ENCODE measurements around the gene NOL9. TPM values are rescaled to one million over a fixed set of nuclear protein-coding genes. Genes with fewer than 3 reads are reported as not detected.
A peak's percentile ranks its signal among the peaks of the same experiment; 100 is the strongest.

NOL9 gene
- total and polyA plus RNA-seq, 9 of the 15 experiments (the other 6 are each of a cell fraction or from before 2014, with no cell fraction given) = 5.6 to 76.5 (median 47.3) TPM

DNA sequence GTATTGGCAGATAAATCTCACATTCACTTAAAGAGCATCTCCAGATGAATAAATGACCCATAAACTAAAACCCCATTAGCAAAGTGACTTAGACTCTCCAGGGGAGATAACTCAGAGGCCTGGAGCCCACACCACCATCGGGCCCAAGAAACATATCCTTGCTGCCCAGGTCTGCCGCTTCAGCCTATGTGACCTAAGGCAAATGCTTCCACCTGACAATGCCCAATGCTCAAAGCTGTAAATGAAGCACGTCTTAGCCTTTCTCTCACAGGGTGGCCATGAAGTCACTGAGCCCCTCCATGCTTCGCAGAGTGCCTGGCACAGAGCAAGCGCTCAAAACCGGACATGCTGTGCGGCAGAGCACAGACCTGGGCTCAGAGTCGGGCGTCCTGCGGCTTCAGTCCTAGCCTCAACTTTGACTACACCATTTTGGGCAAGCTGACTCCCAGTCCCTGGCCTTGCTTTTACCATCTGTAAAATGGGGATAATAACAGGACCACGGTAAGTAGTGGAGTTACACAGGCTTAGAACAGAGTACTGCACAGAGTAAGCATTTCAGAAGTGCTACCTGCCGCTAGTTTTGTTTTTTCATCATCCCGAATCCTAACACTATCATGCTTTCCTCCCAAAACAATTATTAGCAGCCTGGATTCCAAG is 23.7 kb downstream of the NOL9 start (continued):
- TF ChIP-seq RBM25 (IDR thresholded peaks at IDR 0.05; ENCODE audit: low read depth, low read length, severe bottlenecking) = peak; percentile 79

GRCh38 chr1:6528492-6528891 is 25.8 kb downstream of the NOL9 start:
- Histone ChIP-seq H3K27me3 (ENCODE audit: control insufficient read depth in 2 of 2, insufficient read depth in 2 of 2, low read length in 2 of 2) (no peaks in the 10 kb centered on the region), H3K27ac (ENCODE audit: extremely low read depth, low read depth, low read length) (no peak overlapping the region), H3K4me3 (no peak overlapping the region), H3K4me2 (ENCODE audit: insufficient read depth, low read length) (no peak overlapping the region), H3K4me1 (replicated peaks in 1 of 2; ENCODE audit: control insufficient read depth in 2 of 2, insufficient read depth in 2 of 2, low read length in 2 of 2) (no peaks in the 10 kb centered on the region), H3K36me3 (ENCODE audit: control insufficient read depth, insufficient read depth, low read length) (peaks cover 88% of the 10 kb centered on the region), H3K9me1 (ENCODE audit: control insufficient read depth, insufficient read depth, low read length) (no peaks in the 10 kb centered on the region), H3K9ac (ENCODE audit: insufficient read depth in 1 of 2, low read depth in 2 of 2, low read length in 2 of 2) (no peak overlapping the region), H2AFZ (ENCODE audit: low read depth, low read length) (no peak overlapping the region), H3K79me2 (ENCODE audit: control insufficient read depth, insufficient read depth, low read length) (no peaks in the 10 kb centered on the region), H3K9me3 (replicated peaks; ENCODE audit: control insufficient read depth, insufficient read depth, low read depth, low read length) (no peaks in the 10 kb centered on the region), H4K20me1 (replicated peaks; ENCODE audit: control insufficient read depth, insufficient read depth, low read length) (peaks cover 23% of the 10 kb centered on the region)
- in situ Hi-C loops (cut with MboI) (no loop called here), intact Hi-C loops (cut with micrococcal nuclease) (no loop called here)
- TF ChIP-seq NEUROD1 (IDR thresholded peaks at IDR 0.05; ENCODE audit: borderline replicate concordance, low read depth, low read length, partially characterized antibody) (no peak), SETDB1 (IDR thresholded peaks at IDR 0.05; ENCODE audit: low read length) (no peak), ZNF212 (CRISPR knock-in tag; IDR thresholded peaks at IDR 0.05) (no peak), RB1 (IDR thresholded peaks at IDR 0.05; ENCODE audit: low read depth) (no peak), BHLHE40 (IDR thresholded peaks at IDR 0.05; ENCODE audit: low read length) (no peak), ILK (tag; IDR thresholded peaks at IDR 0.05; ENCODE audit: borderline replicate concordance, low read depth) (no peak), GATA2 (CRISPR knock-in tag; IDR thresholded peaks at IDR 0.05) (no peak), GTF2B (IDR thresholded peaks at IDR 0.05; ENCODE audit: extremely low read depth, insufficient read length) (no peak)
- TF ChIP-seq, protein P1, sequence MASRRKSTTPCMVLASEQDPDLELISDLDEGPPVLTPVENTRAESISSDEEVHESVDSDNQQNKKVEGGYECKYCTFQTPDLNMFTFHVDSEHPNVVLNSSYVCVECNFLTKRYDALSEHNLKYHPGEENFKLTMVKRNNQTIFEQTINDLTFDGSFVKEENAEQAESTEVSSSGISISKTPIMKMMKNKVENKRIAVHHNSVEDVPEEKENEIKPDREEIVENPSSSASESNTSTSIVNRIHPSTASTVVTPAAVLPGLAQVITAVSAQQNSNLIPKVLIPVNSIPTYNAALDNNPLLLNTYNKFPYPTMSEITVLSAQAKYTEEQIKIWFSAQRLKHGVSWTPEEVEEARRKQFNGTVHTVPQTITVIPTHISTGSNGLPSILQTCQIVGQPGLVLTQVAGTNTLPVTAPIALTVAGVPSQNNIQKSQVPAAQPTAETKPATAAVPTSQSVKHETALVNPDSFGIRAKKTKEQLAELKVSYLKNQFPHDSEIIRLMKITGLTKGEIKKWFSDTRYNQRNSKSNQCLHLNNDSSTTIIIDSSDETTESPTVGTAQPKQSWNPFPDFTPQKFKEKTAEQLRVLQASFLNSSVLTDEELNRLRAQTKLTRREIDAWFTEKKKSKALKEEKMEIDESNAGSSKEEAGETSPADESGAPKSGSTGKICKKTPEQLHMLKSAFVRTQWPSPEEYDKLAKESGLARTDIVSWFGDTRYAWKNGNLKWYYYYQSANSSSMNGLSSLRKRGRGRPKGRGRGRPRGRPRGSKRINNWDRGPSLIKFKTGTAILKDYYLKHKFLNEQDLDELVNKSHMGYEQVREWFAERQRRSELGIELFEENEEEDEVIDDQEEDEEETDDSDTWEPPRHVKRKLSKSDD (conservative IDR thresholded peaks at IDR 0.05; ENCODE audit: low read length) = no peak
- TF ChIP-seq, protein P2, sequence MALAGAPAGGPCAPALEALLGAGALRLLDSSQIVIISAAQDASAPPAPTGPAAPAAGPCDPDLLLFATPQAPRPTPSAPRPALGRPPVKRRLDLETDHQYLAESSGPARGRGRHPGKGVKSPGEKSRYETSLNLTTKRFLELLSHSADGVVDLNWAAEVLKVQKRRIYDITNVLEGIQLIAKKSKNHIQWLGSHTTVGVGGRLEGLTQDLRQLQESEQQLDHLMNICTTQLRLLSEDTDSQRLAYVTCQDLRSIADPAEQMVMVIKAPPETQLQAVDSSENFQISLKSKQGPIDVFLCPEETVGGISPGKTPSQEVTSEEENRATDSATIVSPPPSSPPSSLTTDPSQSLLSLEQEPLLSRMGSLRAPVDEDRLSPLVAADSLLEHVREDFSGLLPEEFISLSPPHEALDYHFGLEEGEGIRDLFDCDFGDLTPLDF (CRISPR knock-in tag; IDR thresholded peaks at IDR 0.05) = no peak
- ATAC-seq = no peak
- CTCF ChIA-PET (ENCODE audit: low intra/inter-chr PET ratio) = no interaction called here
- no peak for FAIRE-seq
- WGBS (ENCODE audit: insufficient coverage, low coverage, missing lambda C conversion rate) = 93% methylated on average over 7 of the region's 7 CpGs
- no TSS peak for BruUV-seq (replicated peaks)
- no peak for DNase-seq (ENCODE audit: extremely low read depth in 1 of 4, low spot score in 3 of 4)
- POLR2A ChIA-PET = interaction anchor here (1.1 to 1.9 kb wide), 5 partner anchors 8 to 94 kb away, joined by 3 to 10 read pairs (median 4); no protein-coding TSS in a partner anchor
